RWPE1 (cell line): Measurements from ENCODE around the gene USP34.

Experiments used
- CTCF ChIA-PET: fragments of 350-600 bp; sonication (Branson Sonifier 250); formaldehyde crosslinking; extraction: SDS; loops from one replicate; lab custom pipeline; 2021; lab: Yijun Ruan, JAX
- POLR2A ChIA-PET: fragments of 400-600 bp; formaldehyde crosslinking; extraction: SDS; loops from one replicate; lab custom pipeline; 2020; ENCODE audit warnings: antibody characterized with exemption; ENCODE audit not compliant: low non-redundant PET; lab: Yijun Ruan, JAX
- DNase-seq: peaks from one replicate; pipeline ENCODE4 v3.0.0; 2012; ENCODE audit warnings: low spot score
- H3K27ac ChIP-seq: fragments of 450-650 bp; 2 replicates; pipeline ENCODE4 v1.5.1; 2017
- CTCF ChIP-seq: fragments of 450-650 bp; conservative IDR thresholded peaks from 2 replicates; pipeline ENCODE4 v1.5.1; 2017; ENCODE audit warnings: low read depth, mild to moderate bottlenecking

USP34 gene

GRCh38 chr2:61233581-61233980 lies 237.3 kb downstream of the USP34 start:
- DNase-seq: no peak
- ChIA-PET POLR2A (no interaction called here), CTCF (interaction anchor here (0.7 kb wide), 1 partner anchor 765 kb away, joined by 3 read pairs; no protein-coding TSS in a partner anchor)
- no peak overlapping the region for H3K27ac ChIP-seq
- TF ChIP-seq CTCF: no peak

GRCh38 chr2:61229936-61230335 lies 241.0 kb downstream of the USP34 start:
- H3K27ac ChIP-seq: no peak overlapping the region
- CTCF ChIA-PET: no interaction called here
- POLR2A ChIA-PET: no interaction called here
- DNase-seq: no peak
- no peak for TF ChIP-seq CTCF

GRCh38 chr2:61222567-61222966 lies 248.3 kb downstream of the USP34 start:
- POLR2A ChIA-PET: no interaction called here
- TF ChIP-seq CTCF: no peak
- no peak for DNase-seq
- CTCF ChIA-PET: no interaction called here
- H3K27ac ChIP-seq: no peak overlapping the region

GRCh38 chr2:61221819-61222218 lies 249.1 kb downstream of the USP34 start:
- ChIA-PET POLR2A (no interaction called here), CTCF (no interaction called here)
- TF ChIP-seq CTCF: no peak
- no peak overlapping the region for H3K27ac ChIP-seq
- no peak for DNase-seq

GRCh38 chr2:61220768-61221167 lies 250.1 kb downstream of the USP34 start:
- TF ChIP-seq CTCF: no peak
- CTCF ChIA-PET: no interaction called here
- no peak for DNase-seq
- POLR2A ChIA-PET: no interaction called here
- no peak overlapping the region for H3K27ac ChIP-seq

- ChIA-PET POLR2A (no interaction called here), CTCF (no interaction called here)
- no peak for TF ChIP-seq CTCF
- peak; percentile 14 for DNase-seq
- H3K27ac ChIP-seq: no peak overlapping the region
Observed at GRCh38 chr2:61218817-61219170, 252.1 kb downstream of the USP34 start.
